HG02884 (cell line): ENCODE measurements around the gene UFD1.

Experiments
- ATAC-seq: cut with Tn5 transposase; IDR thresholded peaks from one replicate; pipeline ENCODE4 v1.9.1; 2021; ENCODE audit warnings: mild to moderate bottlenecking, moderate library complexity; ENCODE audit not compliant: unreplicated experiment

Gene UFD1, protein sequence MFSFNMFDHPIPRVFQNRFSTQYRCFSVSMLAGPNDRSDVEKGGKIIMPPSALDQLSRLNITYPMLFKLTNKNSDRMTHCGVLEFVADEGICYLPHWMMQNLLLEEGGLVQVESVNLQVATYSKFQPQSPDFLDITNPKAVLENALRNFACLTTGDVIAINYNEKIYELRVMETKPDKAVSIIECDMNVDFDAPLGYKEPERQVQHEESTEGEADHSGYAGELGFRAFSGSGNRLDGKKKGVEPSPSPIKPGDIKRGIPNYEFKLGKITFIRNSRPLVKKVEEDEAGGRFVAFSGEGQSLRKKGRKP

GRCh38 chr22:19478901-19479354 is at the start of gene UFD1:
Gene UFD1 (minus strand): TSS chr22:19479193. CDS start chr22:19479085, 108 bp downstream.
- peak; percentile 36 for ATAC-seq

GRCh38 chr22:19527861-19528417 is 48.9 kb upstream of the UFD1 start:
- no peak for ATAC-seq

- no peak for ATAC-seq
Observed at GRCh38 chr22:19527321-19527721, 48.3 kb upstream of the UFD1 start.

DNA sequence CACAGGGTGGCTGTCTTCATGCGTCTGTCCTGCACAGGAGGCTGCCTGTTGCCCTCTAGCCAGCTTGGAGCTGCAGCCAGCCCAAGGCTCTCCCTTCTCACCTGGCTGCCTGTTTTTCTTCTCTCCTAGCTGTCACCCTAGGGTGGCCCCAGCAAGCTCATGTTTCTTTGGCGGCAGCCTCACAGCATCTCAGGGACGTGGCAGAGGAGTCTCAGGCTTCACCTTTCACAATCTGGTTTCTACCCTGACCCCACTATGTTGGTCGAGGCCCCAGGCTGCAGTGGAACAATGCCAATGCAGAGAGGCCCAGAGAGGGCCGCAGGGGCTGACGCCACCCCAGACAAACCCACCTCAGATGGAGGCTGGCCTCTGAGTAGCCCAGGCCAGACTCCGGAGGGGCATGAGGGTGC is 47.7 kb upstream of the UFD1 start:
- no peak for ATAC-seq

GRCh38 chr22:19526076-19526701 is 47.2 kb upstream of the UFD1 start:
- ATAC-seq: no peak

GRCh38 chr22:19525666-19526065 is 46.7 kb upstream of the UFD1 start:
- ATAC-seq: no peak

GRCh38 chr22:19525116-19525660 is 46.2 kb upstream of the UFD1 start:
- no peak for ATAC-seq

GRCh38 chr22:19524170-19525115 is 45.5 kb upstream of the UFD1 start, which contains the start of gene CLDN5:
Gene CLDN5 (minus strand): TSS chr22:19524410. CDS start chr22:19524255, 155 bp downstream.
- ATAC-seq: no peak

- no peak for ATAC-seq
Observed at GRCh38 chr22:19523240-19524169, 44.5 kb upstream of the UFD1 start.

DNA sequence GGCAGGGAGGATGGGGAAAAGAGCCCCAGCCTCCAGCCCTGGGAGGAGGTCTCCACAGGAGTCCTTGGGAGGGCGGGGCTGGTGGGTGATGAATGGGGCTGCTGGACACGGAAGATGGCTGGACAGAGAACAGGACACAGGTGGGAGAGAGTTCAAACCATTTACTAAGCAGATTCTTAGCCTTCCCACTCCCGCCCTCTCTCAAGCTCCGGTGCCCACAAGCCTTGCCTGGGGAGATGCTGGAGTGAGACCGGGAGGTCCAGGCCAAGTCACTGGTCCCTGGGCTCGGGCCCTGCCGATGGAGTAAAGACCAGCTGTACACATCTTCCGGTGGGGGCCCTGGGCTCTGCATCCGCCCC is 43.9 kb upstream of the UFD1 start:
- ATAC-seq: no peak

GRCh38 chr22:19522190-19522880 is 43.3 kb upstream of the UFD1 start:
- no peak for ATAC-seq

DNA sequence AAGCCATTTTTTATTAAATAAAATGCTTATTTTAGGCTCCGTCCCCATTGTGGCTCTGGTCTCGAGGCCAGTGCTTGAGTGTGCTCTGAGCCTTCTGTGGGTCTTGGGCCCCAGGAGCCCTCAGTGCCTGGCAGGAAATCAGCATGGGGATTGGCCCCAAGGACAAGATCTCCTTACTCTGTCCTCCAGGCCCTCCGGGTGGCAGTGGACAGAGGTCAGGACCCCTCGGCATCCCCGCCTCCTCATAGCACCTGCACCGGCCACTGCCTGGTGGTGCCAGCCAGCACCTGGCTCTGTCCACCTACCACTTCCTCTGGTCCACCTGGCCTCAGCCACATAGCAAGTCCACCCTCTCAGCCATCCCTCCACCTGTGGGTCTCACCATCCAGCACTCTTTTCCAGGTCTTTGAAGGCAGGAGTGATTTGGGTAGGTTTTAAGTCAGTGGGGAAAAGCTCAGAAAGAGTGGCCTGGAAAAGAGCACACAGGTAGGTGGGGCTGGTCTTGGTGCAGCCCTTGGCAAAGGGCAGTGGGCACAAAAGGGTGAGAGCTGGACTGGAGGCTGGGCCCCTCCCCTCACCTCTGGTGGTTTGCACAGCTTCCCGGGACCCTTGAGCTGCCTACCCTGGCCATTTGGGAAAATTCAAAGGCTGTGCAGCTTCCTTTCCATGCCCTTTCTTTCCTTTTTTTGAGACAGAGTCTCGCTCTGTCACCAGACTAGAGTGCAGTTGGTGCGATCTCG is 41.7 kb upstream of the UFD1 start:
- no peak for ATAC-seq

DNA sequence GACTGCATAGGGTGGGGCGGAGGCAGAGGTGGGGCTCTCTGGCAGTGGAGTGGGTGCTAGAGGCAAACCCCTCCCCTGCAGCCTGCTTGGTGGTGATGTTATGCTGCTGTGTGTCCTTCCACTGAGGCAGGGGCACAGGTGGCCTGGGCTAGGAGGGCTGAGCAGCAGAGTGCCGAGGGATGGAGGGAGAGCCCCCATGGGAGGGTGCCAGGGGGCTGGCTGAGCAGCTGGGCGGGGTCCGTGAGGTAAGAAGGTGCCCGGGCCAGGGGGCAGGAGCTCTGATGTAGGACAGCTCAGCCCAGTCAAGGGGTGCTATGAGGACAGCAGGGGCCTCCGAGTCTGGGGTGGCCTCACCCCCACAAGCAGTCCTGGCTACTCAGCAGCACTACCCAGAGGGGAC is 41.0 kb upstream of the UFD1 start:
- ATAC-seq: no peak

GRCh38 chr22:19519041-19519926 is 40.3 kb upstream of the UFD1 start:
- ATAC-seq: no peak

GRCh38 chr22:19518635-19519034 is 39.6 kb upstream of the UFD1 start:
- no peak for ATAC-seq

GRCh38 chr22:19517919-19518611 is 39.1 kb upstream of the UFD1 start:
- ATAC-seq: no peak

DNA sequence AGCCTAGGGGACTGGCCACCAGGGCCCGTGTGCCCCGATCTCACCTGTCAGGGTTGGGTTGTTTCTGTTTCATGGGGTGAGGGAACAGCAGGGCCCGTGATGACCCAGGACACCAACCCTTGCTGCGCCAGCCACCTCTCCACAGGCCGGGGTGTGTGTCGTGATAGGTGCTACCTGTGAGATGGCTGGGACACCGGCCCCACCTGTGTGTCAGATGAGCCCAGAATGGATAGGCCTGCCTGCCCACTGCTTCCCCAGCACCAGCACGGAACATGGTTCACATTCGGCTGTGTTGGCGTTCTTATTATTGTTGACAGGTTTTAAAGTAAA is 38.1 kb upstream of the UFD1 start:
- ATAC-seq: no peak
